Activated T-helper 9 cell treated with anti-CD3 and anti-CD28 coated beads, Interleukin-2, amount 50 U/mL, for 16 hours (primary cell): ENCODE data around the gene WNT7B.

ENCODE experiments used
- DNase-seq: peaks from one replicate; pipeline ENCODE4 v3.0.0-alpha.2; 2020; ENCODE audit warnings: low read depth

The WNT7B gene

GRCh38 chr22:45995405-45996101, 18.6 kb upstream of the WNT7B start:
- DNase-seq, result no peak

GRCh38 chr22:45994491-45995404, 17.8 kb upstream of the WNT7B start:
- peak; percentile 65 for DNase-seq

GRCh38 chr22:45993841-45994240, 16.9 kb upstream of the WNT7B start:
- DNase-seq, result no peak

GRCh38 chr22:45993143-45993692, 16.3 kb upstream of the WNT7B start:
- DNase-seq, result no peak

DNA sequence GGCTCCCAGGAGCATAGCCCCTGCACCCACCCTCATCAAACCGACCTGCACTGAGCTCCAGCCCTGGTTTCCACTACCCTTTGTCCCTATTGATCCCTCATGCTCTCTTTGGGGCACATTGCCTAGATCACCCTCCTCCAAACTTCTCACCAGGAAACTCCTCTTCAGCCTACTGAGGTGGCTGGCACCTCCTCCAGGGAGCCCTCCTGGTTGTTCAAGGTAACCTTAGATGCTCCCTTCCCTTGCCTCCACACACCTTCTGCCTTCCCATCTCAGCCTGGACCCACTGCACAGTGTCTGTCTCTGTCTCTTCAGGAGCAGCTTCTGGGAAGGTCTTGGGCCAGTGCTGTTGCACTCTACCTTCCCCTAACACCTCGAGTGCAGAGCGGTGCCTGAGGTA, 15.8 kb upstream of the WNT7B start:
- DNase-seq, result no peak

GRCh38 chr22:45991098-45991497, 14.1 kb upstream of the WNT7B start:
- DNase-seq, result no peak

DNA sequence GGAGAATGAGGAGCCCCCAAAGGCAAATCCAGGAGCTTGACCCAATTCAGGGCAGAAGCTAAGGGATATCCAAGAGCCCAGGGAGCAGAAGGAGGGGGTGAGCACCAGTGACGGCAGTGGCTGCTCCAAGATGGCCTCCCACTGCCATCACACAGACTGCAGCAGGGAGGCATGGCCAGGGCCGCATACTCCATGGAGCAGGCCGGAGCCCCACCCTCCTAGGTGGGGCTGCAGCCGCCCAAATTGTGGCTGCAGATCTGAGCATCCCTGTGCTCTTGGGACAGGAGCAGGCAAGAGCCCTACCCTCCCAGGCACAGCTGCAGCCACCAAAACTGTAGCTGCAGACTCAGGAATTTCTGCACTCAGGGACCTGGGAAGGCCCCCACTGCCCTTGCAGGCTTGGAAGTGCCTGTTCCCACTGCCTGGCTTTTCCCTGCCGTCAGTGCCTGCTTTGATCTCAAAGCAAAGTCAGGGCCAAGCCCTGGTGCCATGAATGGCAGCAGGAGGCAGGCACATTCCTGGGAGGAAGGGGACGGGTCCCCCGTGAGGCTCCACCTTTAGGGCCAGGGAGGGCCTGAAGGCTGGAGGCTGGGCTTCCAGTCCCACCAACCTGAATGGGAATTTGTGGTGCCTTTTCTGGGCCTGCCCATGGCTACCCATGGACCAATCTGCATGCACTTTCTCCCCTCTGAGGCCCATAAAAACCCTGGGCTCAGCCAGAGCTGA, 10.3 kb upstream of the WNT7B start:
- DNase-seq, result no peak

GRCh38 chr22:45984316-45984916, 7.5 kb upstream of the WNT7B start:
- no peak for DNase-seq

DNA sequence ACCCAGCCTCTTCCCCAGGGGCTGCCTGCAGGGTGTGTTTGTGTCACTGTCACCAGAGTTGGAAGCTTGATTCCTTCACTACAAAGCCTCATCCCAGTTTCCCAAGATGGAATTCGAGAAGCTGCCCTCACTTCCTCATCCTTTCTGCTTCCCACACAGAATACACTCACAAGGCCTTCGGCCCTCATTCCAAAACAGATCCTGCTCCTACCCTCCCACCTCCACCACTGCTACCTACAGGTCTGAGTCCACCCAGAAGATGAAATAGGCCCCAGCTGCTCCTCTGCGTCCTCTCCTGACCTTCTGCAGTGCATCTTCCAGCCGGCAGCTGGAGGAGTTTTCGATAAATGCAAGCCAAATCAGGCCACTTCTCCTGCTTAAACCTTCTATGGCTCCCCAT, 6.8 kb upstream of the WNT7B start:
- no peak for DNase-seq

DNA sequence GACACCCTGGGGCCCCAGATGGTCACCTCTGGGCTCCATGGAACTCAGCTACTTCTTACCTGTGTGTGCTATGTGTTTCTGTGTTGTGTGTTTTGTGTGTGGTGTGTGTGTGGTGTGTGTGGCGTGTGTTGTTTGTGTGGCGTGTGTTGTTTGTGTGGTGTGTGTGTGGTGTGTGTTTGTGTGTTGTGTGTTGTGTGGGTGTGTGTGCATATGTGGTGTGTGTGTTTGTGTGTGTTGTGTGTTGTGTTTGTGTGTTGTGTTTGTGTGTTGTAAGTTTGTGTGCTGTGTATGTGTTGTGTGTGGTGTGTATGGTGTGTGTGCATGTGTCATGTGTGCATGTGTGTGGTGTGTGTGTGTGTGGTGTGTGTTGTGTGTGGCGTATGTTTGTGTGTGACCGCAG, 3.8 kb upstream of the WNT7B start:
- no peak for DNase-seq

GRCh38 chr22:45980268-45980570, 3.3 kb upstream of the WNT7B start:
- DNase-seq, result no peak

- DNase-seq, result no peak
Measured at GRCh38 chr22:45978275-45978713, 1.3 kb upstream of the WNT7B start.

DNA sequence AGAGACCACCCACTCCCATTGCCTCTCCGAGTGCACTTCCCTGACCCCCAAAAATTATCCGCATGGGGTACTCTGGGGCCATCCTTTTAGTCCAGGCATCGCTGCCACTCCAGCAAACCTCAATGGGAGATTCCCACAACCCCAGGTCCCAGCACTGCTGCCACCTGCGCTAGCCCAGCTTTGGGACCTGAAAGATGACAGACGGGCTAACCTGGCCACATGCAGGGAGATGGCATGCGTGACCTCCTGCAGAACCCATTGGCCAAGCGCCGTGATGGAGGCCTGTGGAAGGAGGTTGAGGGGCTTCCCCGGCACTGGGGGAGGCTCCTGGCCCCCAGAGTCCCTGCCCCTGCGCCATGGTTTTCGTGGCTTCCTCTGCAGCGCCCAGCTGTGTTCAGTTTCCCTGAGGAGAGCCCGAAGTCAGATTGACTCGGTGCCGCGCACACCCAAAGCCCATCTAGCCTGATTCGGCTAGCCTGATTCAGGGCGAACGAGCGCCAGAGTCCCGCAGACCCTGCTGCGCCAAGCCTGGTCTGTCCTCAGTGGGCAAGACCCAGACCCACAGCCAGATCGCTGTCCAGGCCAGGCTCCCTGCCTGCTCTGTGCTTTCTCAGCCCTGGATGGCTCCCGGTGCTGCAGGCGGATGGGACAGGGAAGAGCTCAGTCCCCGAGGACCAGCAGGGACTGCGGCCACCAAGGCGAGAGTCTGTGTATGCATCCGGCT, 751 bp upstream of the WNT7B start:
- DNase-seq, result no peak

DNA sequence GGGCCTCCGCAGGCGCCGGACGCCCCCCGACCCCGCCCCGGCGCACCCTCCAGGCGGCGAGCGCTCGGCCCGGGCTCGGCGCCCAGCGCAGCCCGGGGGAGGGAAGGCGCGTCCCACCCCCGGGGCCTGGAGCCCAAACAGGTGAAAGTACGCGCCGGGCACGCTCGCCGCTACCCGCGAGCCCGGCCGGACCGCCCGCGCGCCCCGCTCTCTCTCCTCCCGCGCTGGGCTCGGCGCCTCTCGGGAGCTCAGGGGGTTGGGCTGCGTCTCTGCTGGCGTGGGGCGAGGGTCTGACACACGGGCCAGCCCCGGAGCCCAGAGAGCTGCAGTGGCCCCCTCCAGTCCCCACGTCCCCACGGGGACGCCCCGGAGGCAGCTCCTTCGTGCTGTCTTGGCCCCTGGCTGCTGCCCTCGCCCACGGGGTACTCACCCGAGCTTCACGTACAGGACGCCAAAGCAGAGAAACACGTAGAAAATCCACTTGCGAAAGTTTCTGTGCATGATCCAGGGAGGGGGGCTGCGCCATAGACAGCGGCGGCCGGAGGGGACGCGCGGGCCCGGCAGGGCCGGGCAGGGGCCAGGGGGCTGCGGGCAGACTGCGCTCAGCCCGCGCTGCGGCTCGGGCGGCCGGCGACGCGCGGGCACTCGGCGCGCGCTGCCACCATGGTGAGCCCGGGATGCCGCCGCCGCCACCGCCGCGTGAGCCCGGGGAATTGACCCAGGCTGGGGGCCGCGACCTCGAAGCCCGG, 534 bp downstream of the WNT7B start:
- no peak for DNase-seq

DNA sequence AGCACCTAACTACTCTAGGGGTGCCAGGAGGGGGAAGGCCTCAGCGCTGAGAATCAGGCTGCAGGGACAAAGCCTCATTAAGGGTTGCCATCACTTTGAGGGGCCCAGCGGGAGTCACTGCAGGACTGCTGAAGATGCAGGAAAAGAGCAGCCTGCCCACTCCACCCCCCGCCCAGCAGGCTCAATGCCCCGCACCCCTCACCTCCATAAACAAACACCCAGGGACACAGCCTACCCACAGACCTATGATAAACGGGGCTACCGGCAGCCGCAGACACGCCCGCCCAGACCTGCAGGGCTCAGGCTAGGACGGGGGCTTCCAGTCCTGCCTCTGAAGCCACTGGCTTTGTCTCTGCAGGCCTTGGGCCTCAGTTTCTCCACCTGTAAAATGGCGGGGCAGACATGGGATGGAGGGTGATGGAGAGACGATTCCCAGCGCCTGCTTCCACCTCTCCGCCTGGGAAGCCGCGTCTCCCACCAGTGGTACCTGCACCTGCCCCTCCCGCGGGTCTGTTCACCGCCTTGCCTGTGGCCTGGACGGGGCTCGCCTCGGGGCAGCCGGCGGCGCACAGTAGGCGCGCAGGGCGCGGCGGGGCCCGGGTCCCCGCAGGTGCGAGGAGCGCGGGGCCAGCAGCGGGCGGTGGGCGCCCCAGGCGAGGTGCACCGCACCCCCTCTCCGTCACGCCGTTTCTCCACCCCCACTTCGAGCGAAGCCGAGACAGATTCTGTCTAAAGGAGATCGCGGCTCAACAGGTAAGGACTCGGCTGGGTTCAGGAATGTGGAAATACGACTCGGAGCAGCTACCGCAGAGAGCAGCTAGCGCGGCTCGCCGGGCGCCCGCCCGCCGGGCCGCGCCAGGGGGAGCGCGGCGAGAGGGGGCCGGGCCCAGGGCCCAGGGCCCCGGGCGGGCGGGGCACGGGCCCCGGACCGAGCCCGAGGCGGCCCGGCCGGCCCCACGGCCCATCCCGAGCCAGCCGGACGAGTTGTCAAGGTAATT, 1.5 kb downstream of the WNT7B start:
- DNase-seq, result no peak

DNA sequence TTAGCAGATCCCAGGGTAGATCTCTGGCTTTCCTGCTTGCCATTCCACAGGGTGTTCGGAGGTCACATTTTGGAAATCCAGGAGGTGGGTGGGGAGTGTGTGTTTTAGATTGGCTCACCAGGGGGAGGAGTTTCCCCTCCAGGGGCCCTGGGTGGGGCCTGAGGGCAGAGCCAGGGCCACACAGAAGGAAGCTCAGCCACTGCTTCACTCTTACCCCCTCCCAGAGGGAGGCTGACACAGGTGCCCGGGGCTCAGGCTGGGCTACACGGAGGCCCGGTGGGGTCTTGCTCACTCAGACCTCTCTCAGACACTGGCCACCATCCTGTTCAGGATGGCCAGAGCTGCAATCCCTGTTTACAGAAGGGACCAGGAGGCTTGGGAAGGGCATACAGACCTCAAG, 2.5 kb downstream of the WNT7B start:
- DNase-seq, result no peak

GRCh38 chr22:45972889-45973253, 4.1 kb downstream of the WNT7B start:
- no peak for DNase-seq

DNA sequence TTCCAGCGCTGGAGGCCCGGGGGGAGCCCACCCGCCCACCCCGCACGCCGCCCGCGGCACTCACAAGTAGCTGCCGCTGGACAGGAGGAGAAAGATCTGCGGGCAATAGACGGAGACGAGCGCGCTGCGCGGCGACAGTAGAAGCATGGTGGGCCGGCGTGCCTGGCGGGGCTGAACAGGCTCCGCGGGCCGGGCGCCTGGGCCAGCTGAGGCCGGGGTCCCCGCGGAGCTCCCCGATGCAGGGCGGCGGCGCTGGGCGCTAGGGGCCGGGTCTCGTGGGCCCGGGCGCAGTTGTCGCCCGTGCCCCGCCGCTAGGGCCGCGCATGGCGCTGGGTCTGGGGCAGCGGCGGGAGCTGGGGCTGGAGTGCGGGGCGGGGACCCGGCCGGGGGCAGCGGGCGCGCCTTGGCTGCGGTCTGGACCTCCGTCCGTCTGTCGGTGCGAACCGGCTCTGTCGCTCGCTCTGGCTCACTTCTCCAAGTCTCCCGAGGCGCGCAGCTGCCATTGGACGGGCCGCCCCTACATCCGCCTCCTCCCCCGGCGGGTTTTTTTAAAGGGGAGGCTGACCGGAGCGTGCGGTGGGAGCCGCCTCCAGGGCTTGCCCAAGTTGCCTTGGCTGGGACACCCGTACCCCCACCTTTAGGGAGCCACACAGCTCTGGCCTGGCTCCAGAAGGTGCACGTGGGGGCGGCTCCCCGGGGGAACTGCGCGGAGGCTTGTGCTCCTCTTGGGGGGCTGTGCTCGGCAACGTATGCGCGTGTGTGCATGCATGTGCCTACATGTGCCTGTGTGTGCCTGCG, 4.7 kb downstream of the WNT7B start:
- no peak for DNase-seq
